OCI-LY1 (cell line): Measurements from ENCODE around the gene PIK3CA.

Experiments
- EZH2 ChIP-seq: fragments of 200-600 bp; sonication (generic), shearing (Covaris generic); IDR thresholded peaks from 2 replicates; pipeline ENCODE4 v1.8.0; 2017; ENCODE audit warnings: borderline replicate concordance, mixed run types, mild to moderate bottlenecking, antibody characterized with exemption, low read length, moderate library complexity, mixed read lengths
- TF ChIP-seq, protein P1 (sequence below): fragments of 200-600 bp; sonication (generic), shearing (Covaris generic); IDR thresholded peaks from 2 replicates; pipeline ENCODE4 v1.5.1; 2017; ENCODE audit warnings: mild to moderate bottlenecking, antibody characterized with exemption, low read length, moderate library complexity, mixed read lengths

DNA sequence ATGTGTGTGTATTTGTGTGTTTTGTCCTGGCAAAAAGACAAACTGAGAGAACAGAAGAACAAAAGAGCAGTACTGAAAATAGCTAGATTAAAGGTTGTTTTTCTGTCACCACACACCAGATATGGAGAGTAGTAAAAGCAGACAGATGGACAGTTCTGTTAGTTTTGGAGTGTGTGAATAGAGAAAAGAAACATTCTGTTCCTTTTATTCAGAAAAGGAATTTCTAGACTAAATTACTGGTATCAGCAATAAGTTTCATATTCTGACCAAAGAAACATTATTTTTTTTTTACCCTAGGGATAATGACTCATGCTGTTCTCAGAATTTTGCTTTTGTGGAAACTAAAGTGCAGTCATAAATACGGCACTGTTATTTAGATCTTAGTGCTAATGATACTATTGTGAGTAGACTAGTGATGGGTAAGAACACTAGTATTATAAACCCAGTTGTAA lies 32.9 kb downstream of the PIK3CA start:
- TF ChIP-seq, protein P1, sequence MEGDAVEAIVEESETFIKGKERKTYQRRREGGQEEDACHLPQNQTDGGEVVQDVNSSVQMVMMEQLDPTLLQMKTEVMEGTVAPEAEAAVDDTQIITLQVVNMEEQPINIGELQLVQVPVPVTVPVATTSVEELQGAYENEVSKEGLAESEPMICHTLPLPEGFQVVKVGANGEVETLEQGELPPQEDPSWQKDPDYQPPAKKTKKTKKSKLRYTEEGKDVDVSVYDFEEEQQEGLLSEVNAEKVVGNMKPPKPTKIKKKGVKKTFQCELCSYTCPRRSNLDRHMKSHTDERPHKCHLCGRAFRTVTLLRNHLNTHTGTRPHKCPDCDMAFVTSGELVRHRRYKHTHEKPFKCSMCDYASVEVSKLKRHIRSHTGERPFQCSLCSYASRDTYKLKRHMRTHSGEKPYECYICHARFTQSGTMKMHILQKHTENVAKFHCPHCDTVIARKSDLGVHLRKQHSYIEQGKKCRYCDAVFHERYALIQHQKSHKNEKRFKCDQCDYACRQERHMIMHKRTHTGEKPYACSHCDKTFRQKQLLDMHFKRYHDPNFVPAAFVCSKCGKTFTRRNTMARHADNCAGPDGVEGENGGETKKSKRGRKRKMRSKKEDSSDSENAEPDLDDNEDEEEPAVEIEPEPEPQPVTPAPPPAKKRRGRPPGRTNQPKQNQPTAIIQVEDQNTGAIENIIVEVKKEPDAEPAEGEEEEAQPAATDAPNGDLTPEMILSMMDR = no peak
- TF ChIP-seq EZH2 = no peak
